ENCODE data around the gene DMRT1. TPM values are rescaled to one million over a fixed set of nuclear protein-coding genes. Genes with fewer than 3 reads are reported as not detected.

DMRT1 gene
- total RNA-seq, 1 donor from 2014 or later: 0.09 TPM

DNA sequence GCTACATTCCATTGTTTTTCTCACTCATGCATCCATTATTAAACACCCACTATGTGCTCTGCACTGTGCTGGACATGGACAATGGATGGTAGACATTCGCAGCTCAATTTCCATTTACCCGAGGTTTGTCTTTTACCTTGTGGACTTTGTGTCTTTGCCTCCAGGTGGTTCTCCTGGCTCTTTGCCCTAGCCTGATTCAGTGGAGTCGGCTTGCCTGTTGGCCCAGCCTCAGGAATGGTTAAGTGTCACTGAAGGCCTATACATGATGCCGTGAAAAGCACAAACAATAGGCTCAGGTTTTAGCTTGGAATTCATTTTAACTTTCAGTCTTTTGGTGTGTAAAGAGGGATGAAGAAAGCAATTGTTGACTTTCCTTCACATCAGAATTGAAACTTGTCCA is 118.4 kb downstream of the DMRT1 start:
- Mint-ChIP-seq H3K36me3 (no peaks in the 10 kb centered on the region), H3K4me1 (peaks cover 21% of the 10 kb centered on the region), H3K4me3 (no peak overlapping the region), H3K9me3 (no peaks in the 10 kb centered on the region), H3K27ac (no peak overlapping the region), H3K27me3 (ENCODE audit: insufficient read depth, low read depth) (peaks cover 17% of the 10 kb centered on the region)
- H3K9ac ChIP-seq: no peak overlapping the region
- no peaks in the 10 kb centered on the region for H4K20me1 ChIP-seq (ENCODE audit: low read depth)
- H3F3A ChIP-seq (ENCODE audit: low read depth): no peaks in the 10 kb centered on the region
- peaks cover 19% of the 10 kb centered on the region for H3K4me1 ChIP-seq
- no peaks in the 10 kb centered on the region for H3K36me3 ChIP-seq
- H3K4me2 ChIP-seq: no peak overlapping the region
- H3K27me3 ChIP-seq: peaks cover 97% of the 10 kb centered on the region
- H3K4me3 ChIP-seq: no peak overlapping the region
- H3K27ac ChIP-seq: no peak overlapping the region
- no peak for DNase-seq (ENCODE audit: low spot score)
- H3K79me2 ChIP-seq (ENCODE audit: low read depth): no peaks in the 10 kb centered on the region
- no peaks in the 10 kb centered on the region for H3K9me3 ChIP-seq (ENCODE audit: low read depth)
- H2AFZ ChIP-seq (replicated peaks): no peak overlapping the region
- TF ChIP-seq CTCF (IDR thresholded peaks at IDR 0.05) (no peak), EZH2 (IDR thresholded peaks at IDR 0.05) (no peak), EZH2phosphoT487 (IDR thresholded peaks at IDR 0.05) (no peak)

GRCh38 chr9:962023-962422 is 120.5 kb downstream of the DMRT1 start:
- no peak overlapping the region for H3K27ac ChIP-seq
- no peak overlapping the region for H3K4me3 ChIP-seq
- H3K9me3 ChIP-seq (ENCODE audit: low read depth): no peaks in the 10 kb centered on the region
- no peak overlapping the region for H3K9ac ChIP-seq
- H3K36me3 ChIP-seq: no peaks in the 10 kb centered on the region
- Mint-ChIP-seq H3K27me3 (ENCODE audit: insufficient read depth, low read depth) (peaks cover 32% of the 10 kb centered on the region), H3K9me3 (no peaks in the 10 kb centered on the region), H3K4me1 (peaks cover 36% of the 10 kb centered on the region), H3K27ac (no peak overlapping the region), H3K4me3 (no peak overlapping the region), H3K36me3 (no peaks in the 10 kb centered on the region)
- no peak for DNase-seq (ENCODE audit: low spot score)
- no peaks in the 10 kb centered on the region for H3K79me2 ChIP-seq (ENCODE audit: low read depth)
- H2AFZ ChIP-seq (replicated peaks): no peak overlapping the region
- TF ChIP-seq CTCF (IDR thresholded peaks at IDR 0.05) (no peak), EZH2phosphoT487 (IDR thresholded peaks at IDR 0.05) (no peak), EZH2 (IDR thresholded peaks at IDR 0.05) (no peak)
- H4K20me1 ChIP-seq (ENCODE audit: low read depth): no peaks in the 10 kb centered on the region
- peaks cover 40% of the 10 kb centered on the region for H3K4me1 ChIP-seq
- no peak overlapping the region for H3K4me2 ChIP-seq
- H3F3A ChIP-seq (ENCODE audit: low read depth): peaks cover 12% of the 10 kb centered on the region
- H3K27me3 ChIP-seq: peaks cover 98% of the 10 kb centered on the region

DNA sequence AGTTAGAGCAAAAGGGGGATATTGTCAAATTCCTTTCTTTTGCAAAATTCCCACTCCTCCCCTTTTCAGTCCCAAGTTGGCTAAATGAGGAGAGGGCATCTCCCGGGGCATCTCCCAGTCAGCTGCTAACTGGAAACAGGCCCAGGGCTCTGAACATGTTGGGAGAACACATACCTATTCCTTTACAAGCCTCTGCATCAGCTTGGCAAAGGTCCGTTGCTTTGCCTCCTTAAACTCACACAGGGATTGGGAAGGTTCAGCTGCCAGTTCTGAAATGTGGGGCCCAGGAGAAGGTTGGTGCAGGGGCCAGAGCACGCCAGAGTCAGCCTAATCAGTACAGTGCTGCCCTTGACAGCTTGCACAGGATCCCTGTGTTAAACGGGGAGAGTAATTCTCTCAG is 124.0 kb downstream of the DMRT1 start:
- no peaks in the 10 kb centered on the region for H3K79me2 ChIP-seq (ENCODE audit: low read depth)
- no peak overlapping the region for H3K4me3 ChIP-seq
- H3K9me3 ChIP-seq (ENCODE audit: low read depth): no peaks in the 10 kb centered on the region
- H3K27me3 ChIP-seq: peaks cover 100% of the 10 kb centered on the region
- no peak overlapping the region for H3K9ac ChIP-seq
- Mint-ChIP-seq H3K36me3 (no peaks in the 10 kb centered on the region), H3K4me1 (peaks cover 55% of the 10 kb centered on the region), H3K27me3 (ENCODE audit: insufficient read depth, low read depth) (peaks cover 52% of the 10 kb centered on the region), H3K9me3 (no peaks in the 10 kb centered on the region), H3K4me3 (no peak overlapping the region), H3K27ac (no peak overlapping the region)
- no peak for TF ChIP-seq CTCF (IDR thresholded peaks at IDR 0.05)
- TF ChIP-seq EZH2phosphoT487 (IDR thresholded peaks at IDR 0.05): no peak
- no peak for TF ChIP-seq EZH2 (IDR thresholded peaks at IDR 0.05)
- peaks cover 35% of the 10 kb centered on the region for H3F3A ChIP-seq (ENCODE audit: low read depth)
- H3K27ac ChIP-seq: no peak overlapping the region
- H3K36me3 ChIP-seq: no peaks in the 10 kb centered on the region
- DNase-seq (ENCODE audit: low spot score): no peak
- peaks cover 11% of the 10 kb centered on the region for H4K20me1 ChIP-seq (ENCODE audit: low read depth)
- H3K4me2 ChIP-seq: peak overlapping the region; percentile 71
- peaks cover 74% of the 10 kb centered on the region for H3K4me1 ChIP-seq
- H2AFZ ChIP-seq (replicated peaks): no peak overlapping the region

Measured in neural progenitor cell (in vitro differentiated cells).